ENCODE measurements around the gene ACOT7. TPM values are rescaled to one million over a fixed set of nuclear protein-coding genes. Genes with fewer than 3 reads are reported as not detected.

Gene ACOT7
- total RNA-seq, 4 donors from 2014 or later: 23.5 to 50.7 (median 39.0) TPM

GRCh38 chr1:6239950-6240768 is 153.4 kb downstream of the ACOT7 start:
- no peak for TF ChIP-seq POLR2A (IDR thresholded peaks at IDR 0.05)
- TF ChIP-seq, protein P1, sequence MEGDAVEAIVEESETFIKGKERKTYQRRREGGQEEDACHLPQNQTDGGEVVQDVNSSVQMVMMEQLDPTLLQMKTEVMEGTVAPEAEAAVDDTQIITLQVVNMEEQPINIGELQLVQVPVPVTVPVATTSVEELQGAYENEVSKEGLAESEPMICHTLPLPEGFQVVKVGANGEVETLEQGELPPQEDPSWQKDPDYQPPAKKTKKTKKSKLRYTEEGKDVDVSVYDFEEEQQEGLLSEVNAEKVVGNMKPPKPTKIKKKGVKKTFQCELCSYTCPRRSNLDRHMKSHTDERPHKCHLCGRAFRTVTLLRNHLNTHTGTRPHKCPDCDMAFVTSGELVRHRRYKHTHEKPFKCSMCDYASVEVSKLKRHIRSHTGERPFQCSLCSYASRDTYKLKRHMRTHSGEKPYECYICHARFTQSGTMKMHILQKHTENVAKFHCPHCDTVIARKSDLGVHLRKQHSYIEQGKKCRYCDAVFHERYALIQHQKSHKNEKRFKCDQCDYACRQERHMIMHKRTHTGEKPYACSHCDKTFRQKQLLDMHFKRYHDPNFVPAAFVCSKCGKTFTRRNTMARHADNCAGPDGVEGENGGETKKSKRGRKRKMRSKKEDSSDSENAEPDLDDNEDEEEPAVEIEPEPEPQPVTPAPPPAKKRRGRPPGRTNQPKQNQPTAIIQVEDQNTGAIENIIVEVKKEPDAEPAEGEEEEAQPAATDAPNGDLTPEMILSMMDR (IDR thresholded peaks at IDR 0.05): no peak
- no peak overlapping the region for H3K4me3 ChIP-seq
- intact Hi-C loops (cut with DNase I): loop anchor here (10.0 kb wide), 1 partner anchor 195 kb away; the partner anchor contains the start of gene KCNAB2
- H3K4me1 ChIP-seq: peaks cover 5 to 34% (median 18%) of the 10 kb centered on the region in 3 donors
- 52 to 64% methylated on average over 8 to 16 of the region's 17 CpGs for WGBS, 2 donors
- DNase-seq: no peak
- peaks cover 25 to 69% (median 36%) of the 10 kb centered on the region in 4 donors for H3K27me3 ChIP-seq
- H3K9me3 ChIP-seq: no peaks in the 10 kb centered on the region
- no peaks in the 10 kb centered on the region for H3K36me3 ChIP-seq
- H3K27ac ChIP-seq: no peak overlapping the region

DNA sequence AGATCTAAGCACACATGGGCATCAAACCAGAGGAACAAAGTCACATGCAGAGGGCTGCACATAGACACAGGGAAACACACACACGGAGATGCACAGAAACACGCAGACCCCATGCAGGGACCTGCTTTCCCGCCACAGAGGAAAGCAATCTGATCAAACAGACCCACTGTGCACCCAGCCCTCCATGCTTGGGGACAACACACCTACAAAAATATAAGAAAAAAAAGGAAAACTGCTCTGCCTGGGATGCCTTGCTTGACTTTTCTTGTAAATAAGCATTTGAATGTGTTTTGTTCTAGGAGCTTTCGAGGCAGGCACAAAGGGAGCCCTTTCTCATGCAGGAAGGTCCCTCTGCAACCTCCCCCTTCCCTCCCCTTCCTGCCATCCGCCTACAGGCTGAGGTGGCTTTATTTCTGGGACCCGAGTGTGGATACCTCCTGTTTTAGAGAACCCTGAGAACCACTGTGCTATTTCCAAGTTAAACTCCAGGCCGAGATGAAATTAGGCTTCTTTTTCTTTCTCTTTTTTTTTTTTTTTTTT is 154.3 kb downstream of the ACOT7 start:
- Histone ChIP-seq H3K4me3 (no peak overlapping the region), H3K9me3 (no peaks in the 10 kb centered on the region), H3K4me1 (peaks cover 11 to 36% (median 18%) of the 10 kb centered on the region in 3 donors), H3K27me3 (peaks cover 25 to 60% (median 33%) of the 10 kb centered on the region in 4 donors), H3K36me3 (peaks cover 0 to 1% (median 0%) of the 10 kb centered on the region in 3 donors), H3K27ac (no peak overlapping the region)
- intact Hi-C loops (cut with DNase I): no loop called here
- TF ChIP-seq, protein P1 (IDR thresholded peaks at IDR 0.05): no peak
- no peak for TF ChIP-seq POLR2A (IDR thresholded peaks at IDR 0.05)
- DNase-seq: no peak
- 35 to 52% methylated on average over 7 of the region's 7 CpGs for WGBS, 2 donors

DNA sequence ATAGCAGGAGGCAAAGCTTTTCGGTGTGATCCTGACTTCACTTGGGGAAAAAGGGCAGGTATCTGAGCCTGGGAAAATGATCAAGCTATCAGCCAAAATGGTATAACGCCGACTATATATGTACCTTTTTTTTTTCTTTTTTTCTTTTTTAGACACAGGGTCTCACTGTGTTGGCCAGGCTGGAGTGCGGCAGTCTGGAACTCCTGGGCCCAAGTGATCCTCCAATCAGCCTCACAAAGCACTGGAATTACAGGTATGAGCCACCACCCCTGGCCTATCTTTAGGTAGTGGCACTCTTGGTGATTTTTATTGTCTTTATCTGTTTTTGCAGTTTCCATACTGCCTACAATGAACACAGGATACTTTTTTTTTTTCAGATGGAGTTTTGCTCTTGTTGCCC is 156.5 kb downstream of the ACOT7 start:
- Histone ChIP-seq H3K36me3 (peaks cover 0 to 23% (median 9%) of the 10 kb centered on the region in 3 donors), H3K4me1 (peaks cover 14 to 32% (median 15%) of the 10 kb centered on the region in 3 donors), H3K27me3 (peaks cover 5 to 38% (median 15%) of the 10 kb centered on the region in 4 donors), H3K27ac (no peak overlapping the region), H3K9me3 (no peaks in the 10 kb centered on the region), H3K4me3 (no peak overlapping the region)
- WGBS, 2 donors: 83 to 86% methylated on average over 4 of the region's 4 CpGs
- intact Hi-C loops (cut with DNase I): no loop called here
- TF ChIP-seq POLR2A (IDR thresholded peaks at IDR 0.05): no peak
- TF ChIP-seq, protein P1 (IDR thresholded peaks at IDR 0.05): no peak
- no peak for DNase-seq

DNA sequence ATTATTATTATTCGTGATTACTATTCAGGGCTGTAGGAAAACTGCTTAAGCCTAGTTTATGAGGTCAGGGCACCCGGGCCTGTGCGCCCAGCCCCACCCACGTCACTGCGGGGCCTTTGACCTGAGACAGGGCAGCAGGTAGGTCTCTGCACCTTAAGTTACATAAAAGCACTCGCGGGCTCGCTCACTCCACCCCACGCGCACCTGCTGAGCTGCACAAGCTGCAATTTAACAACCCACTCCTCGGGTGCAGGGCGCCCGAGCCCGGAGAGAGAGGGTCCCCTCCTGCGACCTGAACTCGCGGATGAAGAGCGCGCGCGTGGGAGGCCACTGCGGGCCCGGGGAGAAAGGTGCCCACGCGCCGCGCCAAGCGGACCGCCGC is 158.3 kb downstream of the ACOT7 start:
- DNase-seq: no peak
- peak overlapping the region; percentile 33 to 91 (median 80) for H3K27ac ChIP-seq
- 0% methylated on average over 3 to 4 of the region's 30 CpGs for WGBS, 2 donors
- H3K4me1 ChIP-seq: peaks cover 10 to 21% (median 10%) of the 10 kb centered on the region in 3 donors
- H3K36me3 ChIP-seq: peaks cover 0 to 41% (median 9%) of the 10 kb centered on the region in 3 donors
- peak overlapping the region; percentile 67 to 93 (median 86) for H3K4me3 ChIP-seq
- intact Hi-C loops (cut with DNase I): no loop called here
- peaks cover 0 to 20% (median 2%) of the 10 kb centered on the region in 4 donors for H3K27me3 ChIP-seq
- TF ChIP-seq, protein P1 (IDR thresholded peaks at IDR 0.05): no peak
- no peak for TF ChIP-seq POLR2A (IDR thresholded peaks at IDR 0.05)
- H3K9me3 ChIP-seq: no peaks in the 10 kb centered on the region

Measured in esophagus squamous epithelium (tissue), 5 donors.